ENCODE measurements around the gene DDX42. TPM values are rescaled to one million over a fixed set of nuclear protein-coding genes. Genes with fewer than 3 reads are reported as not detected.
A peak's percentile ranks its signal among the peaks of the same experiment; 100 is the strongest.

Gene DDX42
- total and polyA plus RNA-seq, 9 donors = 72.5 to 138 (median 104) TPM

DNA sequence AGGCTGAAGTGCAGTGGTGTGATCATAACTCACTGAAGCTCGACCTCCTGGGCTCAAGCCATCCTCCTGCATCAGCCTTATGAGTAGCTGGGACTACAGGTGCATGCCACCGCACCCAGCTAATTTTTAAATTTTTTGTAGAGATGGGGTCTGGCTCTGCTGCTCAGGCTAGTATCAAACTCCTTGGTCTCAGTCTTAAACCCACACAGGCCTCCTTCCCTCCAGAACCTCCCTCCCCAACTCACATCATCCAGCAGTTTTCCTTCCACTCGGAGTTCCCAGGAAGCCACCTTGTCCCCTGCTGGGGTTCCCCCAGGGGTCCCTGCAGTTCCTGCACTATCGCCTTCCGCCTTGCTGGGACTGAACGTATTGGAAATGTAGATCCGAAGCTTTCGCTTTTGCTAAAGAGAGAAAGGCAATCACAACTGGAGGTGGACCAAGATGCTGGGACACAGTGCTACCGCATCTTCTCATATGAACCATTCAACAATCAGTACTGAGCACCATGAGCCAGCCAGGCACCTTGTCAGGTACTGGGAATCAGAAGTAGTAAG lies 61.3 kb downstream of the DDX42 start:
- DNase-seq = no peak
- H3K27me3 ChIP-seq = no peaks in the 10 kb centered on the region
- H3K9me3 ChIP-seq = no peaks in the 10 kb centered on the region
- H3K4me3 ChIP-seq = no peak overlapping the region
- no peaks in the 10 kb centered on the region for H3K36me3 ChIP-seq
- 91 to 93% (median 91%) methylated on average over 9 of the region's 9 CpGs for WGBS, 3 donors
- TF ChIP-seq, protein P1, sequence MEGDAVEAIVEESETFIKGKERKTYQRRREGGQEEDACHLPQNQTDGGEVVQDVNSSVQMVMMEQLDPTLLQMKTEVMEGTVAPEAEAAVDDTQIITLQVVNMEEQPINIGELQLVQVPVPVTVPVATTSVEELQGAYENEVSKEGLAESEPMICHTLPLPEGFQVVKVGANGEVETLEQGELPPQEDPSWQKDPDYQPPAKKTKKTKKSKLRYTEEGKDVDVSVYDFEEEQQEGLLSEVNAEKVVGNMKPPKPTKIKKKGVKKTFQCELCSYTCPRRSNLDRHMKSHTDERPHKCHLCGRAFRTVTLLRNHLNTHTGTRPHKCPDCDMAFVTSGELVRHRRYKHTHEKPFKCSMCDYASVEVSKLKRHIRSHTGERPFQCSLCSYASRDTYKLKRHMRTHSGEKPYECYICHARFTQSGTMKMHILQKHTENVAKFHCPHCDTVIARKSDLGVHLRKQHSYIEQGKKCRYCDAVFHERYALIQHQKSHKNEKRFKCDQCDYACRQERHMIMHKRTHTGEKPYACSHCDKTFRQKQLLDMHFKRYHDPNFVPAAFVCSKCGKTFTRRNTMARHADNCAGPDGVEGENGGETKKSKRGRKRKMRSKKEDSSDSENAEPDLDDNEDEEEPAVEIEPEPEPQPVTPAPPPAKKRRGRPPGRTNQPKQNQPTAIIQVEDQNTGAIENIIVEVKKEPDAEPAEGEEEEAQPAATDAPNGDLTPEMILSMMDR (IDR thresholded peaks at IDR 0.05) = no peak
- no peak for TF ChIP-seq POLR2A (IDR thresholded peaks at IDR 0.05)
- no peak for TF ChIP-seq EP300 (IDR thresholded peaks at IDR 0.05)
- no peak overlapping the region for H3K27ac ChIP-seq
- H3K4me1 ChIP-seq (ENCODE audit: insufficient read depth) = peaks cover 14% of the 10 kb centered on the region
- intact Hi-C loops (cut with DNase I) = loop anchor here in 1 of 4 donors (10.0 kb wide), 1 partner anchor 60 kb away; the partner anchor contains the start of genes CCDC47 and DDX42

- Histone ChIP-seq H3K4me1 (ENCODE audit: insufficient read depth) (peaks cover 24% of the 10 kb centered on the region), H3K4me3 (no peak overlapping the region), H3K36me3 (no peaks in the 10 kb centered on the region), H3K27ac (no peak overlapping the region), H3K27me3 (no peaks in the 10 kb centered on the region), H3K9me3 (no peaks in the 10 kb centered on the region)
- WGBS, 3 donors = 92 to 97% (median 96%) methylated on average over 7 of the region's 7 CpGs
- no peak for DNase-seq
- intact Hi-C loops (cut with DNase I) = loop anchor here in 1 of 4 donors (10.0 kb wide), 1 partner anchor 62 kb away; the partner anchor contains the start of genes CCDC47 and DDX42
- TF ChIP-seq EP300 (IDR thresholded peaks at IDR 0.05) (no peak), POLR2A (IDR thresholded peaks at IDR 0.05) (no peak)
- TF ChIP-seq, protein P1 (IDR thresholded peaks at IDR 0.05) = no peak
These were observed 62.8 kb downstream of the DDX42 start for GRCh38 chr17:63836811-63837210.

GRCh38 chr17:63837480-63837879 lies 63.5 kb downstream of the DDX42 start:
- TF ChIP-seq POLR2A (IDR thresholded peaks at IDR 0.05) (no peak), EP300 (IDR thresholded peaks at IDR 0.05) (no peak)
- TF ChIP-seq, protein P1 (IDR thresholded peaks at IDR 0.05) = no peak
- Histone ChIP-seq H3K4me1 (ENCODE audit: insufficient read depth) (peaks cover 24% of the 10 kb centered on the region), H3K27ac (peak overlapping the region in 1 of 2 donors; percentile 41), H3K4me3 (no peak overlapping the region), H3K9me3 (no peaks in the 10 kb centered on the region), H3K36me3 (no peaks in the 10 kb centered on the region), H3K27me3 (no peaks in the 10 kb centered on the region)
- intact Hi-C loops (cut with DNase I) = loop anchor here in 1 of 4 donors (10.0 kb wide), 1 partner anchor 63 kb away; the partner anchor contains the start of genes CCDC47 and DDX42
- DNase-seq = peak in 2 of 5 donors; percentile 51 to 62
- WGBS, 3 donors = 79 to 87% (median 80%) methylated on average over 12 of the region's 12 CpGs

DNA sequence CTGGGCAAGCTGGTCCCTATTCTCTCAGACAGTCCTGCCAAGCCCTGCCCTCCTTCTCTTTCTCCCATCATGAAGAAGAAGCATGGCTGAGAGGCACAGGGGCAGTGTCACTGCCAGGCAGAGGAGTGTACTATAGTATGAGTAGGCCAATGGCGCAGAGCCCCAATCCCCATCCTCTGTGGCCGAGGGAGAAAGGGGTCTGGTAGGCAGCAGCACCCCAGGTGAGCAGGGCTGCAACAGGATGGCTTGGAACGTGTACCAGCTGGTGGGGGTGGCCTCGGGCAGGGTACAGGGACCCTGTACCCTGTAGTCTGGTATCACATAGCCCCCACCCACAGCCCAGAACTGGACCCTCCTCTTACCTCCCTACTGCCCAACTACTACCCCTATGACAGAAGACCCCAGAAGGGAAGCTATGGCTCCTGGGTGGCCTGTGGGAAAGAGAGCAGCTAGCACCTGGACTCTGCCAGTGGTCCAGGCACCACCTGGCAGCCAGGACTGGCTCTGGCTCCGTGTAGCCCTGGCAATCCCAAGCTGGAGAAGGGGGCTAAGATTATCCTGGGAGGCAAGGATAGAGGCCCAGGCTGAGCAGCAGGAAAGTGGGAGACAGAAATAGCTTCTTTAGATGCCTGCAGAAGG lies 64.1 kb downstream of the DDX42 start:
- DNase-seq = no peak
- H3K27ac ChIP-seq = no peak overlapping the region
- TF ChIP-seq EP300 (IDR thresholded peaks at IDR 0.05) (no peak), POLR2A (IDR thresholded peaks at IDR 0.05) (no peak)
- TF ChIP-seq, protein P1 (IDR thresholded peaks at IDR 0.05) = no peak
- no peaks in the 10 kb centered on the region for H3K27me3 ChIP-seq
- WGBS, 3 donors = 60 to 74% (median 67%) methylated on average over 4 to 5 of the region's 5 CpGs
- no peaks in the 10 kb centered on the region for H3K9me3 ChIP-seq
- H3K36me3 ChIP-seq = no peaks in the 10 kb centered on the region
- H3K4me3 ChIP-seq = no peak overlapping the region
- peaks cover 24% of the 10 kb centered on the region for H3K4me1 ChIP-seq (ENCODE audit: insufficient read depth)
- intact Hi-C loops (cut with DNase I) = loop anchor here in 1 of 4 donors (10.0 kb wide), 1 partner anchor 63 kb away; the partner anchor contains the start of genes CCDC47 and DDX42
